Skin epidermis (tissue), 12 donors: ENCODE results near the gene TK1.
"Not testable (repeated sequence)": the region's sequence is repeated elsewhere in the genome, so short reads cannot be mapped to it uniquely, and the experiment has no call there.

Experiments
- H3K27ac ChIP-seq, 21 experiments: fragments of 200-600 bp; sonication (generic) in 11 of 21; one replicate each; pipeline ENCODE4 v1.5.0; 2020; ENCODE audit warnings: mild to moderate bottlenecking in 3 of 21, inconsistent platforms in 2 of 21, moderate library complexity in 2 of 21
- H3K4me3 ChIP-seq, 7 experiments: fragments of 200-600 bp; sonication (generic) in 2 of 7; one replicate each; pipeline ENCODE4 v1.5.0; 2020; ENCODE audit warnings: inconsistent platforms in 2 of 7, mild to moderate bottlenecking in 2 of 7, moderate library complexity in 1 of 7

The TK1 gene, protein sequence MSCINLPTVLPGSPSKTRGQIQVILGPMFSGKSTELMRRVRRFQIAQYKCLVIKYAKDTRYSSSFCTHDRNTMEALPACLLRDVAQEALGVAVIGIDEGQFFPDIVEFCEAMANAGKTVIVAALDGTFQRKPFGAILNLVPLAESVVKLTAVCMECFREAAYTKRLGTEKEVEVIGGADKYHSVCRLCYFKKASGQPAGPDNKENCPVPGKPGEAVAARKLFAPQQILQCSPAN

GRCh38 chr17:78186692-78187595 is at the start of gene TK1, which contains the start of gene AFMID:
TSS of gene TK1 (minus strand) at chr17:78187052. CDS start at chr17:78186994, 58 bp downstream.
TSS of gene AFMID (plus strand) at chr17:78187362. CDS start at chr17:78187371, 9 bp downstream.
- Histone ChIP-seq H3K27ac (peak within 1 kb of the TSS in 20 of 21 experiments; percentile 16 to 79 (median 60)), H3K4me3 (peak within 1 kb of the TSS; percentile 43 to 54 (median 46))

GRCh38 chr17:78235885-78236284 is 49.0 kb upstream of the TK1 start:
- H3K27ac ChIP-seq: no peak overlapping the region
- no peak overlapping the region for H3K4me3 ChIP-seq

- H3K4me3 ChIP-seq, H3K27ac ChIP-seq: not testable (repeated sequence)
Observed at GRCh38 chr17:78235022-78235421, 48.2 kb upstream of the TK1 start.

- Histone ChIP-seq H3K27ac (no peak overlapping the region), H3K4me3 (no peak overlapping the region)
Observed at GRCh38 chr17:78234261-78234865, 47.5 kb upstream of the TK1 start.

DNA sequence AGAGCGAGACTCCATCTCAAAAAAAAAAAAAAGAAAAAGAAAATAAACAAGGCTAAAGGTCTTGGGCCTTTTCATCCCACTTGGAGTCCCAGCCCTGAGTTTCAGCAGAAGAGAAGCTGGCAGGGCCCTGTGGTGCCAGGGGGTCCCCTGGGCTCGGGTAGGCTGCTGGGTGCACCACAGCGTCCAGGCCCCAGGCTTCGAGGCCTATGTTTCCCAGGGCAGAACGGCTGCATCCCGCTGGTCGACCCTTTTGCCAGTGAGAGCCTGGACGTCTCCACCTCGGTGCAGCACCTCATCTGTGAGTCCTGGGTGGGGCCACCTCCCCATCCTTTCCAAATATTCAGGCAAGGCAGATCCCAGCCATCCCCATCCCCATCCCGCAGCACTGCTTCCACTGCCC is 46.8 kb upstream of the TK1 start:
- Histone ChIP-seq H3K27ac (no peak overlapping the region), H3K4me3 (no peak overlapping the region)

DNA sequence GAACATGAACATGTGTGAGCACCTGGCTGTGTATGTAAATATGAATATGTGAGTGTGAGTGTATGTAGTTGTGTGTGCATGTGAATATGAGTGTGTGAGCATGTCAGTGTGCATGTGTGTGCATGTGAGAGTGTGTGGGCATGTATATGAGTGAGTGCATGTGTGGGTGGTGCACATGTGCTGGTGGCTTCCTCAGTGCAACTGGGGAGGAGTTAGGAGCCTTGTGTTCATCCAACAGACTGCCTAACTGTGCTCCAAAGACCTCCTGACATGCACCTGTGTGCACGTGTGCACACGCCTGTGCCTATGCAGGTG is 46.0 kb upstream of the TK1 start:
- H3K4me3 ChIP-seq: no peak overlapping the region
- H3K27ac ChIP-seq: no peak overlapping the region

- Histone ChIP-seq H3K27ac (no peak overlapping the region), H3K4me3 (no peak overlapping the region)
Observed at GRCh38 chr17:78231991-78232858, 45.4 kb upstream of the TK1 start.

GRCh38 chr17:78230996-78231935 is 44.4 kb upstream of the TK1 start, which contains the start of gene TMEM235:
TSS of gene TMEM235 (plus strand) at chr17:78231631. CDS start at chr17:78232024, 393 bp downstream.
- H3K27ac ChIP-seq: no peak within 1 kb of the TSS
- H3K4me3 ChIP-seq: no peak within 1 kb of the TSS

- H3K4me3 ChIP-seq: no peak overlapping the region
Observed at GRCh38 chr17:78230252-78230962, 43.6 kb upstream of the TK1 start.

DNA sequence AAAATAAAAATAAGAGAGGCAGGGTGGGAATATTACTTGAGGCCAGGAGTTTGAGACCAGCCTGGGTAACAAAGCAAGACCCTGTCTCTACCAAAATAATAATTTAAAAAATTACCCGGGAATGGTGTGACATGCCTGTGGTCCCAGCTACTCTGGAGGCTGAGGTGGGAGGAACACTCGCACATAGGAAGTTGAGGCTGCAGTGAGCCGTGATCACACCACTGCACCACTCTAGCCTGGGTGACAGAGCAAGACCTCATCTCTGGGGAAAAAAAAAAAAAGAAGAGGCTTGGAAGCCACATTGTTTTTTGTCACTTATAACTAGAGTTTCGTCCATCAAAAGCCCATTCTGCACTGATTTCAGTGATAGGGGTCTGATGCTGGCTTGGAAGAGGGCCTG is 41.3 kb upstream of the TK1 start:
- Histone ChIP-seq H3K4me3 (no peak overlapping the region), H3K27ac (no peak overlapping the region)

More at GRCh38 chr17:78230252-78230962, 43.6 kb upstream of the TK1 start:
- no peak overlapping the region for H3K27ac ChIP-seq

DNA sequence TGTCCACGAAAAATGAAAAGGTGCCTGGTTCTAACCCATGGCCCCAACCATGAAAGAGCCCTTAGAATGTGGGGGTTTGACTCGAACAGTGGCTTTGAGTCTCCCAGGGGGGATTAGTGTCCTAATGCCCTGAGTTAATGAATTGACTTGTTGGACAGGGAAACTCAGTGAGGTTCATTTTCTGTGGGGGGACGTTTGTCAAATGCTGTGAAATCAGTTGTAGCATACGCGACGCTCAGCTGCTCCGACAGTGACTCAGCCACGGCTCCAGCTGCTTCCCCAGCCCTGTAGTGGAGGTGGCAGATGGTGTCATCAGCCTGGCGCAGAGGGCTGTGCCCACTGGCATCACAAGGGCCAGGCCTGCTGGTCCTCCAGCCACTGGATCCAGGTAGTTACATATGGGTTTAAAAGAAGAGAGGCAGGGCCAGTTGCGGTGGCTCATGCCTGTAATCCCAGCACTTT is 40.6 kb upstream of the TK1 start:
- no peak overlapping the region for H3K4me3 ChIP-seq
- peak overlapping the region in 2 of 21 experiments; percentile 34 to 63 for H3K27ac ChIP-seq

- H3K4me3 ChIP-seq: no peak overlapping the region
- H3K27ac ChIP-seq: peak overlapping the region in 2 of 21 experiments; percentile 34 to 63
Observed at GRCh38 chr17:78226759-78227454, 40.1 kb upstream of the TK1 start.

DNA sequence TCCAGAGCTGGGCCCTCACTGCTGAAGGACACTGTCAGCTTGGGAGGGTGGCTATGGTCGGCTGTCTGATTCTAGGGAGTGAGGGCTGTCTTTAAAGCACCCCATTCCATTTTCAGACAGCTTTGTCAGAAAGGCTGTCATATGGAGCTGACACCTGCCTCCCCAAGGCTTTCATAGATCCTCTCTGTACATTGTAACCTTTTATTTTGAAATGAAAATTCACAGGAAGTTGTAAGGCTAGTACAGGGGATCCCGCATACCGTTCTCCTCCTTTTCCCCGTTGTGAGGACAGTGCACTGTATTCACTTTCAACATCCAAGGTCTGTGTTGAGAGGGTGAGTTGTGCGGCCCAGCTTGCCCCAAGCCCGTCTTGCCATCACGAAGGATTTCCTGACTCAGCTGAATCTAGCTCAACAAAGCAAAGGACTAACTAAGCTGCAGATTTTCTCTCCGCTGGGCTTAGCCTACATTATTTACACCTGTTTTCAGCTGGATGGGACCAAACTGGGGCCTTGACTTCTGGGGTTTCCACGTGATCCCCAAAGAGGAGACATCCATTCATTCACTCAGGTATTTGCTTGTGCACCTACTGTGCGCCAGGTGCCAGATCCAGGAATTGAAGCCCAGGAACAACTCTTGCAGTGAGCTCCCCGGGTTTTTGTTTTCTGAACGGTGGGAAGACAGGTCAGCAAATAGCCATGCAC is 39.4 kb upstream of the TK1 start:
- Histone ChIP-seq H3K27ac (no peak overlapping the region), H3K4me3 (no peak overlapping the region)

- Histone ChIP-seq H3K27ac (no peak overlapping the region), H3K4me3 (no peak overlapping the region)
Observed at GRCh38 chr17:78225088-78225865, 38.4 kb upstream of the TK1 start.

DNA sequence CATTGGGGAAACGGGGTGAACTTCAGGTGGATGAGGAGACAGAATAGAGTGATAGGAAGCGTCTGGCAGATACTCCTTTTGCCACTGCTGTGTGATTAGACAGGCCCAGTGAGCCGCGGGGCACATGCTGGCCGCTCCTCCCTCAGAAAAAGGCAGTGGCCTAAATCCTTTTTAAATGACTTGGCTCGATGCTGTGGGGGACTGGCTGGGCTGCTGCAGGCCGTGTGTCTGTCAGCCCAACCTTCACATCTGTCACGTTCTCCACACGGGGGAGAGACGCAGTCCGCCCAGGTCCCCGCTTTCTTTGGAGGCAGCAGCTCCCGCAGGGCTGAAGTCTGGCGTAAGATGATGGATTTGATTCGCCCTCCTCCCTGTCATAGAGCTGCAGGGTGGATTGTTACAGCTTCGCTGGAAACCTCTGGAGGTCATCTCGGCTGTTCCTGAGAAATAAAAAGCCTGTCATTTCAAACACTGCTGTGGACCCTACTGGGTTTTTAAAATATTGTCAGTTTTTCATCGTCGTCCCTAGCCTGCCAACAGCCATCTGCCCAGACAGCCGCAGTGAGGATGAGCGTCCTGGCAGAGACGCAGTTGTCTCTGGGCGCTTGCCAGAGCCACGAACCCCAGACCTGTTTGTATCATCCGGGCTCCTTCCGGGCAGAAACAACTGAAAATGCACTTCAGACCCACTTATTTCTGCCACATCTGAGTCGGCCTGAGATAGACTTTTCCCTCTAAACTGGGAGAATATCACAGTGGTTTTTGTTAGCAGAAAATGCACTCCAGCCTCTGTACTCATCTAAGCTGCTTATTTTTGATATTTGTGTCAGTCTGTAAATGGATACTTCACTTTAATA is 37.6 kb upstream of the TK1 start:
- Histone ChIP-seq H3K4me3 (no peak overlapping the region), H3K27ac (no peak overlapping the region)
